HG02870 (cell line): ENCODE measurements around the gene PDHA1.

Source experiments
- ATAC-seq: cut with Tn5 transposase; IDR thresholded peaks from one replicate; pipeline ENCODE4 v1.9.1; 2021; ENCODE audit warnings: mild to moderate bottlenecking, moderate library complexity; ENCODE audit not compliant: unreplicated experiment

The PDHA1 gene

DNA sequence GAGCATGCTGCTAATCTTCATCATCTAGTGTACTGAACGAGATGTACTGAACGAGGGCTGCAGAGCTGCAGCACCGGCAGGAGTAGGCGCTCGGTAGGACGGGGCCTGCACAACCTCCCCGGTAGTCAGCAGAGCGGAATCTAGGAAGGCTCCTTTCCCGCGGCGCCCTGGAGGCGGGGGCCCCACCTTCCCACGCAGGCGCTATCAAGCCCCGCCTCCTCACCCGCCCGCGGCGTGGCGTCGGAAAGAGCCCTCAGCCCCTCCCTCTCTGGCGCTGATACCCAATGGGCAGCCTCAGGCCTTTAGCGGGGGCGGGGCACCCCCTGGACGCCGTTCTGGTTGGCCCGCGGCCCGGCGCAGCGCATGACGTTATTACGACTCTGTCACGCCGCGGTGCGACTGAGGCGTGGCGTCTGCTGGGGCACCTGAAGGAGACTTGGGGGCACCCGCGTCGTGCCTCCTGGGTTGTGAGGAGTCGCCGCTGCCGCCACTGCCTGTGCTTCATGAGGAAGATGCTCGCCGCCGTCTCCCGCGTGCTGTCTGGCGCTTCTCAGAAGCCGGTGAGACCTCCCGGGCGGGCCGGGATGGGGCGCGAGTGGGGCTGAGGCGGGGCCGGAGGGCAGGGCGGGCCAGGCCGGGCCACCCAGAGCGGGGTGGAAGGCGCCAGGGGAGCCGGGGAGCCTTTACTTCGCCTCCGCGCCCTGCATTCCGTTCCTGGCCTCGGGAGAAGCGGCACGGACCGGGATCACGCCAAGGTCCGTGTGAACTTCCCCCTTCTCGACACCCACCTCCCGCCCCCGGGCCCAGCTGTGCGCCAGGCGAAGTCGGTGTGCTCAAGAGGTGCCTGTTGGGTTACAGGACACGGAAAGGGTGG, at the start of gene PDHA1:
TSS of gene PDHA1 (plus strand) at position 393 of the 874 bp plus-strand sequence. CDS start at position 504, 111 bp downstream.
- peak; percentile 97 for ATAC-seq

DNA sequence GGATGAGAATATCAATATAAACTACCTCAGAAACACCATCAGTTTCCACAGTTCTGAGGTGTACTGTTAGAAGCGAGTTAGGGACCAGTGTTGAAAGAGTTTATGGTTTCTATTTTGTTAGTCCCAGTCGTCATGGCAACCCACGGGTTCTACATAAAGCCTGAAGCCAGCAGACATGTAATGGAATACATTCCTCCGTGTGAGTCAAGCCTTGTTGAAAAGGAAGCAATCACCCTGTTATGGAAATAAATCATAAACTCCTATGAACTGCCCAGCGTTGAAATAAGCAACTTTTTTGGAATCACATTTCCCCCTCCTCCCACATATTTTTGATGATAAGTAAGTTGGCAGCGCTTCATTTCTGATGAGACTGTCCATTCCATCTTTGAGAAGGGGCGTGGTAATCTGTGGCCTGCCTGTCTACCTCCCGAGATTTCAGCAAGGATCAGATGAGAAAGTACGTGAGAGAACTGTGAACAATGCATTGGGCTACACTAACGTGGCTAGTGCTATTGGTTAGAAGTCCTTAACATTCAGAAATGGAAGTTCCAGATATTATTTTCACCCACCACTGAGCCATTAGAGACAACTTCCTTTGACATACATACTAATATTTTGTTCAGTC, 40.4 kb upstream of the PDHA1 start:
- no peak for ATAC-seq

DNA sequence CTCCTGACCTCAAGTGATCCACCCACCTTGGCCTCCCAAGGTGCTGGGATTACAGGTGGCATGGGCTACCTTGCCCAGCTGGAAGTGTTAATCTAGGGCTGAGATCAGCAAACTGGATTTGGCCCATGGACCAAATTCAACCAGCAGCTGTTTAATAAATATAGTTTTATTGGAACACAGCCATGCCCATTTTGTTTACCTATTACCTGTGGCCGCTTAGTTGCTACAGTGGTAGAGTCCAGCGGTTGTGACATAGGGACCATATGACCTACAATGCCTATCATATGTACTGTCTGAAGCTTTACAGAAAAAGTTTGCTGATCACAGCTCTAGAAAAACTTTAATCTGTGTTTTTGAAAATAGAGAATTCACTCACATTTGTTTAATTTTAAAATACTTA, 17.2 kb upstream of the PDHA1 start:
- ATAC-seq, result no peak

DNA sequence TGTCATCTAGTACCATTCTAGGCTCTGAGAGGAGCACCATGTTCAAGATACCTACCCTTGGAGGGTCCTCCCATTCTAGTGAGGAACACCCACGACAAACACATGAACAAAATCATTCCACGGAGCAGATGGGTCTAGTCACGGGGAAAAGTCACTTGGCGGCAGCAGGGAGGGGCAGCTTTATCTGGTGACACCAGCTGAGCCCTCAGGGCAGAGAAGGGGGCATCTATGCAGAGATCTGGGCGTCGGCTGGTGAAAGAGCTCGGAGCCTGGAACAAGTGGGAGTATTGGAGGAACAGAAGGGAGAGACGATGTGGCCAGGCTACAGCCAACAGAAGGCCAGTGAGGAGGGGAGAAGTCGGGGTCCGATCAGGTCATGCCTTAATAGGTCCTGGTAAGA, 11.9 kb upstream of the PDHA1 start:
- no peak for ATAC-seq

DNA sequence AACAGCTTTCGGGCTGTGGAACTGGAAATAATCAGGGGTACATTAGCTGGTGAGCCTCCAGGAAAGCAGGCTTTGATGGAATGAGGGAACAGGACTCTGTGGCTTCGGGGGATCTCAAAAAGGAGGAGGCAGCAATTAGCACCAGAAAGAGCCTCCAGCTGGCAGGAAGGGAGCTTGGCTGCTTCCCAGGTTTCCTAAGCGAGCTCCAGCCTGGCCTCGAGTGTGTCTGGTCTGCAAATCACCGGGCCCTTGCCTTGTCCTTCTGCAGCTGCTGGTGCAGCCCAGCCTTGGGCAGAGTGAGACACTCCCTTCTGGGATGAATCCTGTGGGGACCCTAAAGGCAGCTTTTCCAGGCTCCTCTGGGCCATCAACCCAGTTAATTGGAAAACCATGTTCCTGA, 10.7 kb upstream of the PDHA1 start:
- no peak for ATAC-seq

DNA sequence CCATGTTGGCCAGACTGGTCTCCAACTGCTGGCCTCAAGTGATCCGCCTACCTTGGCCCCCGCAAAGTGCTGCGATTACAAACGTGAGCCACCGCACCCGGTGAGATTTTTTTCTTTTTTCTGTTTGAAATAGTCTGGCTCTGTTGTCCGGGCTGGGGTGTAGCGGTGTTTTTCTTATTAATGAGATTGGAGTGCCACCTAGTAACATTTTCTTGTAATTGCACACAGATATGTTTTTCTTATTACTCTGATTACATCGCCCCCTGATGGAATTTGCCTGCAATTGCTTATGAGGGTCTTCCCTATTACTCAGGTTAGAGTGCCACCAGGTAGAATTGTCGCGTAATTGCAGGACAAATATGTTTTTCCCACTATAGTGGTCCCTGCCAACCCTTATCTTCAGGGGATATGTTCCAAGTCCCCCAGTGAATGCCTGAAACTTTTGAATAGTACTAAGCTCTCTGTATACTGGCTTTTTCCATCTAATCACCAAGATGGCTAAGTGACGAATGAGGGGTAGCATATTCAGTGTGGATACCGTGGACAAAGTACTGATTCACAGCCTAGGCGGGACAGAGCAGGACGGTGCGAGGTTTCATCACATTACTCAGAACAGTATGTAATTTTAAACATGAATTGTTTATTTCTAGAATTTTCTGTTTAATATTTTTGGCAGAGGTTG, 8.6 kb upstream of the PDHA1 start:
- no peak for ATAC-seq

DNA sequence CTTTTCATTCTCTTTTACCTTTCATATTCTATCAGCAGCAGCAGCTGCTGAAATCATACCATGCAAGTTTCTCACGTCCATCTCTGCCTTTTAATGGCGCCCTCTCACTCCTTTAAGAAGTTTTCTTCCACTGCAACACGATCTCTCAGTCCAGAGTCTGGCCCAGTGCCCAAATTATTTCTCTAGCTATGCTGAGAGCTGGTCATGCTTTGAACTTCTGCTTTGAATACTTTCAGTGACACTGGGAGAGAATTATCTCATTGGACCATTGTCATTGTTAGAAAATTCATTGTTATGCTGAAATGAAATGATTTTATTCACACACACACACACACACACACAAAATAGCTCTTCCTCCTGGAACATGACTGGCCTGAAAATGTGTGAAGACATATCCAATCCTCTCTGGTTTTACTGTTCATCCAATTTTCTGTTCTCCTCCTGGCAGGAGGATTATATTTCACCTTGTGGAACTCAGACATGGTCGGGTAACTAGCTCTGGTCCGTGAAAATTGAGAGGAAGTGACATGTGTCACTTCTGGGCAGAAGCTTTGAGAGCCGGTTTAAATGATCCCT, 1.3 kb upstream of the PDHA1 start:
- ATAC-seq, result no peak

DNA sequence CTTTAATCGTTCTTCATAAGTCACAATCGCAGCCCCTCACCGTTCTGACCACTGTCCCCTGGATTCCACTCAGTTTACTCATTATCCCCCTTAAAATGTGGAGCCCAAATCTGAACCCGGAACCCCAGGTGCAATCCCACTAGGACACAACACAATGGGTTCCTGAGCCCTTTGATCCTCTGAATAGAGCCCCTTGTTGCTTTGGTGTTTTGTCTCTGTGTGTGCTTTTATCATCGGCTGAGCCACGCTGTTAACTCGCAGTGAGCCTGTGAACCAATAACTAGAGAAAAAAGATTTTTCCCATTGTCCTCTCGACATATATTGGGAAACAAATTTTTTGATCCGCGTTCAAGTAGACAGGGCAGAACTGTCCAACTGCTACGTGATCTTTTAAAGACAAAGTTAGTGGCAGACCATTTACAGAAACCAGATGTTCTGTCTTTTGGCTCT, 617 bp upstream of the PDHA1 start:
- ATAC-seq, result no peak

DNA sequence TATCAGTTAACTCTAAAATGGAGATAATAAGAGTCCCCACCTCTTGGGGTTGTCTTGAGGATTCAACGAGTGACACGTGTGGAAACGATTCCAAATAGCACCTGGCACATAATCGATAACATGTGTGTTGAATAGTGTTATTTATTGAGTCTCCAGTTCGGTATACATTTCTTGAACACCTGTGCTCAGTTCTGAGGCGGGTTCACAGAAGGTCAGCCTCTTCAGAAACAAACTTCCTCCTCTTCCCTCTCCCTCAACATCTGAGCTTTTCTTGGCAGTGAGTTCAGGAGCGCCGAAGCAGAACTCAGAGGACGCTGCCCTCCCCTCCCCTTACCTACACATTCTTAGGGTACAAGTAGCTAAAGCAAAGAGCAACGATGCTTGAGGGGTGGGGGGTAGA, 934 bp downstream of the PDHA1 start:
- ATAC-seq, result no peak

DNA sequence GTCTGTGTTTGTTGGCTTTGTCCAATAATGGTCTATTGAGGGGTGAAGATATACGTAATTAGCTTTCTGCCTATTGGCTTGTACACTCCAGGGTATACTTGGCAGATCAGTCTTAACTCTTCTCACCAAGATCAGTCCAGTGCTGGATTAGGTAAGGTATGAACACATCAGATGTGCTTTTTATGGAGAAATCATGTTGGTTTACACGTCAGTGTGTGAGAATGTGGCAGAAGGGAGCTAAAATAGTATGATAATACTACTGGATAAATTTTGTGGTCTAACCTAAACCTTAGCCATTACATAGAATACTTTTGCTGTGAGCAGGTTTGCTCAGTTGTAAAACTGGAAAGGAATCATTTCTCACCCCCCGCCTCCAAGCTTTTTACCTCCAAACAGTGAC, 4.2 kb downstream of the PDHA1 start:
- no peak for ATAC-seq

DNA sequence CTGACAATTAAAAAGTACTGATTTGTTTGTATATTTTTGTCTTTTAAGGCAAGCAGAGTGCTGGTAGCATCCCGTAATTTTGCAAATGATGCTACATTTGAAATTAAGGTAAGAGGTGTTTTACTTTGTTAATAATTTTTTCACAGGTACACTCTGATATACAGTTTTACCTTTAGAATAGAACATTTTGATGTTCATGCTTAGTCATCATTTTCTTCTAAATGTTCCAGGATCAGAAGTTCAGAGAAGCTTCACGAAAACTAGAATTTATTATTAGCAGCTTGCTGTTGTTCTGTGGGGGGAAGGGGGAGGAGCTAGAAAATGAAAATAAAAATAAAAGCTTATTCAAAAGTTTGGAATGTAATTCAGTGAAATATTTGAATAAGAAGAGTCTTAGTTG, 5.5 kb downstream of the PDHA1 start:
- no peak for ATAC-seq

DNA sequence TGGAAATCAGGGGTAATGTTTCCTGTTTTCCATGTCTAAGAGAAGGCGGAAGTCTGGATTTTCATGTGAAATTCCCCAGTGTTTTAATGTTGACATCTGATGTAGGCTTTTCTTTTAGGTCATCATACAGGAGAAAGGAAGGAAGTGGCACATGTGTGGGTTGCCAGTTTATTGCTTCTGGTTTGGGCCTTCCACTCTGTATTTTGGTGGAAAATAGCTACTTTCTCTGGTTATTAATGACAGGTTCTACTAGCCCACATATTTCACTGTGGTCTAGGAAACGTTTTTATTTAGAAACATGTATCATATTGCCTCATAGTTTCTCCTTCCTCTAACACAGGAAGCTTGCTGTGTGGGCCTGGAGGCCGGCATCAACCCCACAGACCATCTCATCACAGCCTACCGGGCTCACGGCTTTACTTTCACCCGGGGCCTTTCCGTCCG, 7.2 kb downstream of the PDHA1 start:
- ATAC-seq, result peak; percentile 87

DNA sequence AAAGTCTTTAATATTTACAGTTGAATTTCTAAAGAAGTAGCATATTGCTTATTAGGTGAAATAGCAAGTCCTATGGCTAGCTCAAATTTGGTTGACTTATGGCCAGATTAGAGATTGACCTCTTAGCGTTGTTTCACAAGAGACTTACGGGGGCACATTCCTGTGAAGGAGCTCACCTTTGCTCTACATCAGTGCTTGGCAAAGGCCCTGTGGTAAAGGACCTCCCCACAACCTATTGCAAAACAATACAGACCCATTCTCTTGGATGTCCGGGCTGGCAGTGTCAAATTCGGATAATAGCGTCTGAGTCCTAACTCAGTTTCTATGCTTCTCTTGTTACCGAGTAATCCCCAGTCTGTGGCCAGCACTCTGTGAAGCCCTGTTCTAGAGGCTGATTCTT, 10.9 kb downstream of the PDHA1 start:
- no peak for ATAC-seq

DNA sequence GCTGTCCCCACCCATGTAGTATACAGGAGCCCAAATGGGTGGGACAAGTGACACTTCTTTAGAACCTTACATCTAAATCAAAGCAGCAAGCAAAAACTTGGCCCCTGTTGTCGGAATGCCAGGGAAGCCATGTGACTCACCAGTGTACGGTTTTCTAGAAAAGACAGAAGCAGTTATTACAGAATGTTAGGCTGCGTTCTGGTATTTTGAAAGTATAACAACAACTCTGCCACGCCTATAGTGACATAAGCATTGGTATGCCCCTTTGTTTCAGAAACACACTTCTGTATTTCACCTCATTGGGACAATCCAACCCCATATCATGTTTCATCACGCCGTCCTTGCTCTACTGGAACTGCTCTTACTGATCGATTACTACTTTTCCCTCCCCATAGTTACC, 14.8 kb downstream of the PDHA1 start:
- ATAC-seq, result no peak

DNA sequence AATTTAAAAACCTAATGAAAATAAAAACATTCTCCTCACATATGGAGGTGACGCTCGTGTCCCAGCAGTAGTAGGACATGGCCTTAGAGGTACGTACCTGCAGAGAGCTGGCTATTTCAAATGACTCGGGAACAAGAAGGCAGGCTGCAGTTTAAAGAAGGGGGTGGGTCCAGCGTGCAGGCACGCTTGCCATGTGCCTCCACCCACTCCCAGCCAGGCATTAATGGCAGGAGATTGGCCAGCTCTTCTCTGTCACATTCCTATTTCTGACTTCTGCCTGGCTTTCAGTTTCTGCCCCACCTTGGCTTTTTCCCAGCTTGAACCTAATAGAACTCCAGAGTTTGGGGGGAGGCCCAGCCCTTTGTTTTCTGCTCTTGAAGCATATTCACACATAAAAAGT, 17.2 kb downstream of the PDHA1 start:
- ATAC-seq, result no peak

DNA sequence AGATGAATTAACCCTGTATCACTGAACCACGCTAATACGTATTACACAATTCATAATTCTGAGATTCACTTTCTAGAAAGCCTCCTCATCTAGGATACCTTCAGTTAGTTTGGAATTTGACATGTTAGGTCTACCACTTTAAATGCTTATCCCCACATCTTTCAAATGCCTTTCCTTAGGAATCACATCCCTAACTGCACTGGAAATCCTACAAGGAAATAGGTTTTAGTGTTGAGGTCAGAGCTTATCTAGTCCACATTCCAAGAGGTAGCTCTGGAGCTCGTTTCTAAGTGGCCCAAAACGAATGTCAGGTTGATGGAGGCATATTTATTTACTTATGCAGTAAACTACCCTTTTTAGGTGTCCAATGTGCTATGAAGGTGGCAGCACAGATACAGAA, 18.0 kb downstream of the PDHA1 start:
- ATAC-seq, result no peak

DNA sequence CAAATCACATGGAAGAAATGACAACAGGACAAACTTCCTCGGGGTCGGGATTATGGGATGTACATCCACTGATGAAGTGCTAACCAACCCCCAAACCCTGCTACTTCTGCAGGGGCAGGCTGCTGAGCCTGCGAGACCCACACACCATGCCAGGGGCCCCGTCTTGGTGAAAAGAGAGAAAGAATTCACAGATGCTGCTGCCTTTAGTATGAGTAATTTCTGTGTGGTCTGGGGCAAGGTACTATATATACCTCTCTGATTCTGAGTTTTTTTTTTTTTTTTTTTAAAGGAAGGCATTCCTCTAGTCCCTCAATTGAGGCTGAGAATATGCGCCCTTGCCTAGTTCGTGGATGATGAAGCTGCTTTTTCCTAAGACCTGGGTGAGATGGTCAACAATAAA, 24.8 kb downstream of the PDHA1 start:
- no peak for ATAC-seq

DNA sequence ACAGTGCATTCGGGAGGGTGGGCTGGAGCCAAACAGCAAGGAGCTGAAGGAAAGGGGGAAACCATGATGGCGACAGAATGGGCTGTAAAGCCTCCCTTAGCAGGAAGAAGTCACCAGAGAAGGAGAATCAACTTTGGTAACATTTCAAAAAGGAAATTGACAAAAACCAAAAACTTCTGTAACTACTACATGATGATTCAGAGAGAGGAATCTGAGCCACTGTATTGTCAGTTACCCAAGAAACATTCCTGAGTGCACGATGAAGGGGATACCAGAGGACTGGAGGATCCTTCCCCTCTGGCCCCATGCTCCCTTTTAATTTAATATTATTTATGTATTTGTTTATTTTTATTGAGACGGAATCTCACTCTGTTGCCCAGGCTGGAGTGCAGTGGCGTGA, 26.3 kb downstream of the PDHA1 start:
- ATAC-seq, result no peak

DNA sequence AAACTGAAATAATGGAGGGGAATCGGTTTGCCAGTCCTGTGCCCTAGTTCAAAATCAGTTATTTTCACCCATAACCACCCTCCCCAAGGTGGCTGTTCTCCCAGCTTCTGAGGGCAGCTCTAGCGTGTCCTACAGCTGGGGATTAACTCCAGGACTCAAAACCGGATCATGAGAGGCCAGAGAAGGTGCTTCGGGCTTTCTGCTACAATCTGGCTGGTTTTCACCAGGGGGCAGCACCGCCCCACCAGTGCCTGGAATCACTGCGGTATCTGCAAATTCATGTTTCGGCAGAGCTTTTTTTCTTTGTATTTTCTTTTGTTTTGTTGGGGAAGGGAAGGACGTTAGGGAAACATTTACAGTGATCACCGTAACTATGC, 28.4 kb downstream of the PDHA1 start:
- peak; percentile 84 for ATAC-seq

DNA sequence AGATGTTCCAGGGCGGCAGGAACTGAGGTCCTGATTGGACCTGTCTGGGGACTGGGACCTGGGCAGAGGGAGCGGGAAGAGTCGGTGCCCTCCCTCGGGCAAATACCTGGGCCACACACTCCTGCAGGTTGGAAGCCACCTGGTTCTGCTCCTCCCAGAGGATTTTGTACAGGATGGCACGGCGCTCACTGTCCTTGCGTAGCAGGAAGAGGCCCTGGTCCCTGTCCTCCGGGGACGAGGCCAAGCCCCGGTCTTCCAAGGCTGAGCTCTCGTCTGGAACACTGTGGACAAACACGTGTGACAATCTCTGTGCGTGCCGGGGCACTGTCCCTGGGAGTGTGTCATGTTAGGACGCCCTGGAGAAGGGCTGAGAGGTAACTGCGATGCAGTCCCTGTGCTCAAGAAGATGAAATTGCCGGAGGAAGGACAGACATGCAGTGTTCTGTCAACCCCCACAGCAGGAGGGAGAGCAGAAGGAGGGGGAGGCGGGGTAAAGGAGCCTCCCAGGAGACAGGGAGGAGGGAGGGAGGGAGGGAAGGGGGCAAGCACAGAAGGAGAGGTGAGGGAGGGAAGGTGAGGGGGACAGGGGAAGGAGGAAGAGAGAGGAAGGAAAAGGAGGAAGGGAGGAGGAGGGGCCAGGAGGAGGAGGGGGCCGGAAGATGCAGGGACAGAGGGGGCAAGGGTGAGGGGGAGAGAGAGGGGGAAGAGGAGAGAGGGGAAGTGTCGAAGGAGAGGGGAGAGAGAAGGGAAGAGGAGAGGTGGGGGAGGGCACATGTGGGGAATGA, 29.0 kb downstream of the PDHA1 start:
- ATAC-seq, result peak; percentile 33
